Forelimb muscle (tissue), 1 donor: ENCODE data around the gene PIGZ. TPM values are rescaled to one million over a fixed set of nuclear protein-coding genes. Genes with fewer than 3 reads are reported as not detected.

ENCODE experiments used
- DNase-seq: peaks from one replicate; pipeline ENCODE4 v3.0.0-alpha.2; 2013; ENCODE audit warnings: low read depth
- polyA plus RNA-seq: library from polyadenylated mRNA; unstranded; fragments of 120-200 nt; gene quantifications from one replicate; pipeline ENCODE4 v1.2.1, GENCODE V29; 2013; ENCODE audit not compliant: insufficient read length

PIGZ gene
- polyA plus RNA-seq, 1 donor = 1.7 TPM

DNA sequence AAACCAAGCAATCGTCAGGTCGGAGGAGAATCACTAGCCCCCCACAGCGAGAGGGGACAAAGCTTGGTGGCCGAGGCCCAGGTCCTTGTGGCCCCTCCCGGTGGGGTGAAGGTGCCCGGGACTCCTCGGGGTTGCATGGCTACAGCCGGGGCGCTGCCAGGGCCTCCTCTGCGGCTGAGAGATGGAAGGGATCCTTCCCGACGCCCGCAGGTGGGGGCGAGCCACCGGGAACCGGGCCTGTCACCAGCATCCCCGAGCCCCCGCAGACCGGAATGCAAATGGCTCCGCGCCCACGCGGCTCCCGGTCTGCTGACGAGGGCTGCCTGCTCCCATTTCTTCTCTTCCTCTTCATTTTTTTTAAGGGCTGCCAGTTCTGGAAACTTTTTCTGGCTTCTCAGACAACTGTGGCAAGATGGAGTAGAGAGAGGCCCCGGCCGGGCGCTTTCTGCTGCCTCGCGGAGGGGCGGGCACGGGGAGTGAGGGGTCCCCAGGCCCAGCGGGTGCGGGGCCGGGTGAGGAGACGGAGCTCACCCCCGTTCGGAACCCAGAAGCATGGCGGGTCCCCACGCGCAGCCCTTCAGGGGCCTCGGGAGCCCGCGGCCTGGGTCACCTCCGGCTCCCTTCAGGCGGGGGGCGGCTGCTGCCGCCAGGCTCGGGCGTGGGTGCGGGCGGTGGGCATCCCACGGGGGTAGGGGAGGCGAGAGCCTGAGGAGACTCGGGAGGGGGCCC is 33.5 kb upstream of the PIGZ start:
- DNase-seq = no peak

- DNase-seq = no peak
Observed at GRCh38 chr3:197001106-197001971, 32.7 kb upstream of the PIGZ start.

GRCh38 chr3:197000211-197000610 is 31.6 kb upstream of the PIGZ start:
- DNase-seq = no peak

GRCh38 chr3:196998966-196999760 is 30.5 kb upstream of the PIGZ start:
- no peak for DNase-seq

DNA sequence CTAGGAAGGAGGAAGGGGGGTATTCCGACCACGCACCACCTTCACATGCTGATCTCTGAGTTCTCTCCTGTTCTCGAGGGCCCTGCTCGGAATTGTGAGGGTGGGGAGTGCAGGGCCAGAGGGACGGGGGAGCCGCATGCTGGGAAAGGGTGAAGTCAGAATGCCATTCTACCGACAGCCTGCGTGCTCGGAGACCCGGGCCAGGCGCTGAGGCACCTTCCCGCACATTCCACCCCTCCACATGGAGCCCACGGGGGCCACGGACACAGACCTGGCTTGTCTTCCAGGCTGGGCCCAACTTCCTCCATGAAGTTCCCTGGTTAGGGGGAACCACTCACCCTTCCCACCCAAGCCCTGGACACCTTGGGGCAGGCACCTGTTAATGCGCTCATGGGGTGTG is 28.7 kb upstream of the PIGZ start:
- DNase-seq = no peak

- no peak for DNase-seq
Observed at GRCh38 chr3:196996454-196997265, 28.0 kb upstream of the PIGZ start.

GRCh38 chr3:196995646-196996355 is 27.2 kb upstream of the PIGZ start:
- DNase-seq = no peak

- DNase-seq = no peak
Observed at GRCh38 chr3:196995027-196995426, 26.4 kb upstream of the PIGZ start.

GRCh38 chr3:196994056-196994455 is 25.4 kb upstream of the PIGZ start:
- no peak for DNase-seq

GRCh38 chr3:196992461-196993065 is 23.9 kb upstream of the PIGZ start:
- no peak for DNase-seq

GRCh38 chr3:196991581-196992460 is 23.2 kb upstream of the PIGZ start:
- no peak for DNase-seq

DNA sequence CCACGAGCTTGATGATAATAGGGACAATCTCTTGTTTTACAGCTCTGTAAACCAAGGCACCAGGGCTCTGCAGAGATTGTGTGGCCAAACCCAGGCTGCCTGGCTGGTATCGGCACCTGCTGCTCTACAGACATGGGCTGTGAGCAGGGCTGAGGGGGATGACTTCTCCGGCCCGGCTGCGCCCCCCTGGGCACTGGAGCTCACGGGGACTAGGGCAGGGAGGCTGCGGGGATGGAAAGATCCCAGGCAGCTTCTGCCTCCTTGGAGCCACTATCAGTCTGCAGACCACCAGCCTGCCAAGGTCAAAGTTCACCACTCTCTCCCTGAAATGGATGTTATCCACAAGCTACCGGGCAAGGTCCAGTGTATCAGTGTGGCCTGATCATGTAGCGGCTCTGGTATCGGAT is 22.0 kb upstream of the PIGZ start:
- DNase-seq = no peak

DNA sequence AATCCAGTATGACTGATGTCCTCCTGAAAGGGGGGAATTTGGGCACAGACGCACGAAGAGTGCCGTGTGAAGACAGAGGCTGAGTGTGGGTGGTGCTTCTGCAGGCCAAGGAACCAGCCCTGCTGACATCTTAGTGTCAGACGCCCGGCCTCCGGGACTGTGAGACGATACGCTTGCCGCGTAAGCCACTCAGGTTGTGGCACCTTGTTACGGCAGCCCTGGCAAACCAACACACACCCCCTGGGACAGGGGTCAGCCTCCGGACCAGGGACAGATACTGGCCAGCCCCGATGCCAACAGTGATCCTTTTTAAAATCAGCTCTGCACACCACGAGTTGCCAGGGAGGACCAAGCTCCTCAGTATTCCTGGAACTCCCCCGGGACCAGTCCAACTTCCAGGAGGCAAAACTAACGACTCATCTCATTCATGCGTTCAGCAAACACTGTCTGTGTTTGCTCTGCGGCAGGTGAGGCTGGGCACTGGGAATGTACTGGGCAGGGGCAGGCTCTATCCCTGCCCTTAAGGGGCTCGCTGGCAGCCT is 21.2 kb upstream of the PIGZ start:
- DNase-seq = no peak

GRCh38 chr3:196988241-196989029 is 19.8 kb upstream of the PIGZ start:
- no peak for DNase-seq

DNA sequence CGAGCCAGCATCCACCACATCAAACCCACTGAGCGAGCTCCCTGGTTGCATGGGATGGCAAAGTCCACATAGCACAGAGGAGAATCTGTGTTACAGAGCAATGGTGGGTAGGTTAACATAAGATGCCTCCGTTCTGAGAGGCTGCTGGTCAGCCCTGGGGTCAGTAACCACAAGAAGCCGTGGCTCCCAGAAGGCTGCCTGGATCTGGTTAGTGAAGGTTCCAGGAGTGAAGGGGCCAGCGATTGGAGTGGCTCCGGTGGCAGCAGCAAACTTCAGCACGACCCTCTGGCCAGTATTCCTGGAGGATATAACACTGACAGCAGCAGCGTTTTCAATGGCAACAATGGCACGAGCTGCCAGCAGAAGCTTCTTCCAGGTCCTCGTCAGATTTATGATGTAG is 18.4 kb upstream of the PIGZ start:
- DNase-seq = no peak

GRCh38 chr3:196985954-196986885 is 17.6 kb upstream of the PIGZ start:
- DNase-seq = no peak

- no peak for DNase-seq
Observed at GRCh38 chr3:196985298-196985697, 16.7 kb upstream of the PIGZ start.
